ENCODE measurements around the gene IGFBP3.

DNA sequence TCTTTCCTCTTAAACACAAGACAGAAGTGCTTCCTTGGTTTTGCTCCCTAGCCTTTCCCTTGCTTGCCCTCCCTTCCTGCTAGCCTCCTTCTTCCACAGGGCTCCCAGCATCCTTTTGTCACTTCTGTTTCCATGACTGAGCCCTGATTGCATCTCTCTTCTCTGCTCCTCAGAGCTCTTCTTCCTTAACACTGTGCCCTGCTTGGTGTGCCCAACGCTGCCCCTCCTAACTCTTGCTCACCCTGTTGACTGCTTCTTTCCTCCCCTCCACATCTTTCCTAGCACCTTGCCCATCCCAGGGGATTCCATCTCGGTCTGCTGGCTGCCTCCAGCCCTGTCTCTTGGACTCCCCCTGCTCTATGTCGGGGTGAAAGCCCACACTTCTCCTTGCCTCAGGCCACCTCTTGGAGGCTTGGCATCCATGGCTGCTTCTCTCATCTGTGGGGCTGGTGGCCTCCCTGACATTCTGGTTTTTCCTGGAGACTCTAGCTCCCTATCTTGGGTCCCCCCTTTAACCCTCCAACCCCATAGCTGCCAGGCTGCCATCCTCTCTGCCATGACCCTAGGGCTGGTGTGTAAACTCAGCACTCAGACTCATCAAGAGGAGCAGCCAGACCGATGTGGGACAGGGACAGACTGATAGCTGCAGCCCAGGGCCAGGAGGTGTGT is 26.9 kb downstream of the IGFBP3 start:
- TF ChIP-seq, protein P1, sequence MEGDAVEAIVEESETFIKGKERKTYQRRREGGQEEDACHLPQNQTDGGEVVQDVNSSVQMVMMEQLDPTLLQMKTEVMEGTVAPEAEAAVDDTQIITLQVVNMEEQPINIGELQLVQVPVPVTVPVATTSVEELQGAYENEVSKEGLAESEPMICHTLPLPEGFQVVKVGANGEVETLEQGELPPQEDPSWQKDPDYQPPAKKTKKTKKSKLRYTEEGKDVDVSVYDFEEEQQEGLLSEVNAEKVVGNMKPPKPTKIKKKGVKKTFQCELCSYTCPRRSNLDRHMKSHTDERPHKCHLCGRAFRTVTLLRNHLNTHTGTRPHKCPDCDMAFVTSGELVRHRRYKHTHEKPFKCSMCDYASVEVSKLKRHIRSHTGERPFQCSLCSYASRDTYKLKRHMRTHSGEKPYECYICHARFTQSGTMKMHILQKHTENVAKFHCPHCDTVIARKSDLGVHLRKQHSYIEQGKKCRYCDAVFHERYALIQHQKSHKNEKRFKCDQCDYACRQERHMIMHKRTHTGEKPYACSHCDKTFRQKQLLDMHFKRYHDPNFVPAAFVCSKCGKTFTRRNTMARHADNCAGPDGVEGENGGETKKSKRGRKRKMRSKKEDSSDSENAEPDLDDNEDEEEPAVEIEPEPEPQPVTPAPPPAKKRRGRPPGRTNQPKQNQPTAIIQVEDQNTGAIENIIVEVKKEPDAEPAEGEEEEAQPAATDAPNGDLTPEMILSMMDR (IDR thresholded peaks at IDR 0.05; ENCODE audit: borderline replicate concordance, extremely low read depth, low read length, poor library complexity, severe bottlenecking), result no peak
- no peak for TF ChIP-seq EZH2 (IDR thresholded peaks at IDR 0.05; ENCODE audit: borderline replicate concordance, low read depth, low read length, severe bottlenecking)
